Measurements from ENCODE around the gene NRXN2. TPM values are rescaled to one million over a fixed set of nuclear protein-coding genes. Genes with fewer than 3 reads are reported as not detected.

Gene NRXN2
- total and polyA plus RNA-seq, 3 experiments from 2014 or later = 0.55 to 0.75 TPM; not detected in 1

- no peaks in the 10 kb centered on the region for H3K36me3 Mint-ChIP-seq
- Histone ChIP-seq H3K27ac (ENCODE audit: low read depth, low read length) (no peak overlapping the region), H3K4me3 (ENCODE audit: low read length) (no peak overlapping the region), H3K4me1 (ENCODE audit: insufficient read depth, low read length) (no peaks in the 10 kb centered on the region), H3K36me3 (ENCODE audit: insufficient read depth, low read length) (no peaks in the 10 kb centered on the region), H3K9me3 (ENCODE audit: low read length) (no peaks in the 10 kb centered on the region), H3K27me3 (ENCODE audit: insufficient read depth, low read length, poor library complexity, severe bottlenecking) (peaks cover 40% of the 10 kb centered on the region)
- no peak overlapping the region for H3K27ac Mint-ChIP-seq
- peaks cover 47 to 80% of the 10 kb centered on the region in 2 donors for H3K27me3 Mint-ChIP-seq
- H3K9me3 Mint-ChIP-seq = peaks cover 0 to 3% (median 0%) of the 10 kb centered on the region in 5 donors
- no peak for DNase-seq
- ChIA-PET CTCF (interaction anchor here (2.0 kb wide), 1 partner anchor 29 kb away, joined by 4 read pairs; no protein-coding TSS in a partner anchor), POLR2A (no interaction called here)
- H3K4me3 Mint-ChIP-seq = peak overlapping the region in 1 of 7 donors; percentile 72
- peaks cover 3 to 5% (median 5%) of the 10 kb centered on the region in 3 donors for H3K4me1 Mint-ChIP-seq
These were observed 4.8 kb downstream of the NRXN2 start for GRCh38 chr11:64718084-64718779.

GRCh38 chr11:64717268-64717578 lies 5.8 kb downstream of the NRXN2 start:
- H3K27ac Mint-ChIP-seq = no peak overlapping the region
- CTCF ChIA-PET = interaction anchor here (2.0 kb wide), 1 partner anchor 28 kb away, joined by 4 read pairs; no protein-coding TSS in a partner anchor
- POLR2A ChIA-PET = no interaction called here

GRCh38 chr11:64716473-64717267 lies 6.3 kb downstream of the NRXN2 start:
- Histone ChIP-seq H3K9me3 (ENCODE audit: low read length) (no peaks in the 10 kb centered on the region), H3K4me1 (ENCODE audit: insufficient read depth, low read length) (peaks cover 8% of the 10 kb centered on the region), H3K27ac (ENCODE audit: low read depth, low read length) (no peak overlapping the region), H3K27me3 (ENCODE audit: insufficient read depth, low read length, poor library complexity, severe bottlenecking) (peaks cover 41% of the 10 kb centered on the region), H3K4me3 (ENCODE audit: low read length) (no peak overlapping the region), H3K36me3 (ENCODE audit: insufficient read depth, low read length) (no peaks in the 10 kb centered on the region)
- Mint-ChIP-seq H3K4me3 (no peak overlapping the region), H3K9me3 (peaks cover 0 to 3% (median 0%) of the 10 kb centered on the region in 5 donors), H3K4me1 (peaks cover 5 to 14% (median 9%) of the 10 kb centered on the region in 3 donors), H3K27ac (peak overlapping the region in 1 of 8 donors; percentile 38), H3K36me3 (no peaks in the 10 kb centered on the region), H3K27me3 (peaks cover 50 to 81% of the 10 kb centered on the region in 2 donors)
- no peak for DNase-seq
- ChIA-PET CTCF (interaction anchor here (2.0 kb wide), 1 partner anchor 28 kb away, joined by 4 read pairs; no protein-coding TSS in a partner anchor), POLR2A (no interaction called here)

More at GRCh38 chr11:64717268-64717578, 5.8 kb downstream of the NRXN2 start:
- H3K4me3 ChIP-seq (ENCODE audit: low read length) = no peak overlapping the region
- peaks cover 38% of the 10 kb centered on the region for H3K27me3 ChIP-seq (ENCODE audit: insufficient read depth, low read length, poor library complexity, severe bottlenecking)
- peaks cover 46 to 81% of the 10 kb centered on the region in 2 donors for H3K27me3 Mint-ChIP-seq
- DNase-seq = no peak
- no peaks in the 10 kb centered on the region for H3K36me3 Mint-ChIP-seq
- H3K4me1 Mint-ChIP-seq = peaks cover 3 to 9% (median 5%) of the 10 kb centered on the region in 3 donors
- peaks cover 0 to 3% (median 0%) of the 10 kb centered on the region in 5 donors for H3K9me3 Mint-ChIP-seq
- H3K4me3 Mint-ChIP-seq = no peak overlapping the region
- no peak overlapping the region for H3K27ac ChIP-seq (ENCODE audit: low read depth, low read length)
- H3K4me1 ChIP-seq (ENCODE audit: insufficient read depth, low read length) = peaks cover 3% of the 10 kb centered on the region
- H3K9me3 ChIP-seq (ENCODE audit: low read length) = no peaks in the 10 kb centered on the region
- H3K36me3 ChIP-seq (ENCODE audit: insufficient read depth, low read length) = no peaks in the 10 kb centered on the region

GRCh38 chr11:64715756-64716472 lies 7.1 kb downstream of the NRXN2 start:
- H3K36me3 ChIP-seq (ENCODE audit: insufficient read depth, low read length) = no peaks in the 10 kb centered on the region
- no peaks in the 10 kb centered on the region for H3K9me3 ChIP-seq (ENCODE audit: low read length)
- peaks cover 5 to 20% (median 13%) of the 10 kb centered on the region in 3 donors for H3K4me1 Mint-ChIP-seq
- no peak overlapping the region for H3K27ac ChIP-seq (ENCODE audit: low read depth, low read length)
- H3K27me3 ChIP-seq (ENCODE audit: insufficient read depth, low read length, poor library complexity, severe bottlenecking) = peaks cover 48% of the 10 kb centered on the region
- CTCF ChIA-PET = interaction anchor here (2.0 kb wide), 1 partner anchor 27 kb away, joined by 4 read pairs; no protein-coding TSS in a partner anchor
- H3K27ac Mint-ChIP-seq = no peak overlapping the region
- no peak overlapping the region for H3K4me3 ChIP-seq (ENCODE audit: low read length)
- peaks cover 47 to 81% of the 10 kb centered on the region in 2 donors for H3K27me3 Mint-ChIP-seq
- POLR2A ChIA-PET = no interaction called here
- H3K9me3 Mint-ChIP-seq = peaks cover 0 to 3% (median 0%) of the 10 kb centered on the region in 5 donors
- no peak overlapping the region for H3K4me3 Mint-ChIP-seq
- DNase-seq = no peak
- peaks cover 8% of the 10 kb centered on the region for H3K4me1 ChIP-seq (ENCODE audit: insufficient read depth, low read length)
- no peaks in the 10 kb centered on the region for H3K36me3 Mint-ChIP-seq

GRCh38 chr11:64715110-64715509 lies 7.9 kb downstream of the NRXN2 start:
- Mint-ChIP-seq H3K4me1 (peaks cover 5 to 24% (median 17%) of the 10 kb centered on the region in 3 donors), H3K36me3 (peaks cover 0 to 2% (median 0%) of the 10 kb centered on the region in 3 donors), H3K9me3 (peaks cover 0 to 3% (median 0%) of the 10 kb centered on the region in 5 donors), H3K27me3 (peaks cover 53 to 83% of the 10 kb centered on the region in 2 donors), H3K27ac (no peak overlapping the region), H3K4me3 (peak overlapping the region in 4 of 7 donors; percentile 11 to 55 (median 35))
- Histone ChIP-seq H3K36me3 (ENCODE audit: insufficient read depth, low read length) (no peaks in the 10 kb centered on the region), H3K27me3 (ENCODE audit: insufficient read depth, low read length, poor library complexity, severe bottlenecking) (peaks cover 56% of the 10 kb centered on the region), H3K4me1 (ENCODE audit: insufficient read depth, low read length) (peaks cover 8% of the 10 kb centered on the region), H3K4me3 (ENCODE audit: low read length) (no peak overlapping the region), H3K9me3 (ENCODE audit: low read length) (no peaks in the 10 kb centered on the region), H3K27ac (ENCODE audit: low read depth, low read length) (no peak overlapping the region)
- ChIA-PET CTCF (no interaction called here), POLR2A (no interaction called here)
- no peak for DNase-seq

GRCh38 chr11:64714666-64715065 lies 8.3 kb downstream of the NRXN2 start:
- H3K4me1 ChIP-seq (ENCODE audit: insufficient read depth, low read length) = peaks cover 8% of the 10 kb centered on the region
- Mint-ChIP-seq H3K4me3 (peak overlapping the region in 3 of 7 donors; percentile 18 to 69 (median 69)), H3K4me1 (peaks cover 5 to 24% (median 17%) of the 10 kb centered on the region in 3 donors), H3K9me3 (peaks cover 0 to 3% (median 0%) of the 10 kb centered on the region in 5 donors), H3K36me3 (peaks cover 0 to 2% (median 0%) of the 10 kb centered on the region in 3 donors), H3K27me3 (peaks cover 55 to 83% of the 10 kb centered on the region in 2 donors), H3K27ac (no peak overlapping the region)
- H3K9me3 ChIP-seq (ENCODE audit: low read length) = no peaks in the 10 kb centered on the region
- H3K27ac ChIP-seq (ENCODE audit: low read depth, low read length) = no peak overlapping the region
- H3K4me3 ChIP-seq (ENCODE audit: low read length) = no peak overlapping the region
- ChIA-PET CTCF (no interaction called here), POLR2A (no interaction called here)
- no peaks in the 10 kb centered on the region for H3K36me3 ChIP-seq (ENCODE audit: insufficient read depth, low read length)
- DNase-seq = no peak
- H3K27me3 ChIP-seq (ENCODE audit: insufficient read depth, low read length, poor library complexity, severe bottlenecking) = peaks cover 56% of the 10 kb centered on the region

- Histone ChIP-seq H3K9me3 (ENCODE audit: low read length) (no peaks in the 10 kb centered on the region), H3K36me3 (ENCODE audit: insufficient read depth, low read length) (no peaks in the 10 kb centered on the region), H3K27me3 (ENCODE audit: insufficient read depth, low read length, poor library complexity, severe bottlenecking) (peaks cover 56% of the 10 kb centered on the region), H3K4me3 (ENCODE audit: low read length) (no peak overlapping the region), H3K27ac (ENCODE audit: low read depth, low read length) (no peak overlapping the region), H3K4me1 (ENCODE audit: insufficient read depth, low read length) (peaks cover 8% of the 10 kb centered on the region)
- DNase-seq = no peak
- peaks cover 54 to 83% of the 10 kb centered on the region in 2 donors for H3K27me3 Mint-ChIP-seq
- H3K4me1 Mint-ChIP-seq = peaks cover 5 to 24% (median 17%) of the 10 kb centered on the region in 3 donors
- peaks cover 0 to 2% (median 0%) of the 10 kb centered on the region in 3 donors for H3K36me3 Mint-ChIP-seq
- H3K9me3 Mint-ChIP-seq = peaks cover 0 to 3% (median 0%) of the 10 kb centered on the region in 5 donors
- ChIA-PET CTCF (interaction anchor here (1.0 kb wide), 1 partner anchor 10 kb away, joined by 4 read pairs; no protein-coding TSS in a partner anchor), POLR2A (interaction anchor here (1.0 kb wide), 1 partner anchor 30 kb away, joined by 3 read pairs; the partner anchor contains the start of gene RASGRP2)
- H3K4me3 Mint-ChIP-seq = peak overlapping the region in 4 of 7 donors; percentile 9 to 69 (median 55)
- no peak overlapping the region for H3K27ac Mint-ChIP-seq
These were observed 9.1 kb downstream of the NRXN2 start for GRCh38 chr11:64713781-64714363.
